GM21723 (cell line): ENCODE results near the gene HOXC4.

ENCODE experiments used
- ATAC-seq: cut with Tn5 transposase; IDR thresholded peaks from one replicate; pipeline ENCODE4 v1.9.1; 2021; ENCODE audit warnings: mild to moderate bottlenecking, moderate library complexity; ENCODE audit not compliant: unreplicated experiment

Gene HOXC4

DNA sequence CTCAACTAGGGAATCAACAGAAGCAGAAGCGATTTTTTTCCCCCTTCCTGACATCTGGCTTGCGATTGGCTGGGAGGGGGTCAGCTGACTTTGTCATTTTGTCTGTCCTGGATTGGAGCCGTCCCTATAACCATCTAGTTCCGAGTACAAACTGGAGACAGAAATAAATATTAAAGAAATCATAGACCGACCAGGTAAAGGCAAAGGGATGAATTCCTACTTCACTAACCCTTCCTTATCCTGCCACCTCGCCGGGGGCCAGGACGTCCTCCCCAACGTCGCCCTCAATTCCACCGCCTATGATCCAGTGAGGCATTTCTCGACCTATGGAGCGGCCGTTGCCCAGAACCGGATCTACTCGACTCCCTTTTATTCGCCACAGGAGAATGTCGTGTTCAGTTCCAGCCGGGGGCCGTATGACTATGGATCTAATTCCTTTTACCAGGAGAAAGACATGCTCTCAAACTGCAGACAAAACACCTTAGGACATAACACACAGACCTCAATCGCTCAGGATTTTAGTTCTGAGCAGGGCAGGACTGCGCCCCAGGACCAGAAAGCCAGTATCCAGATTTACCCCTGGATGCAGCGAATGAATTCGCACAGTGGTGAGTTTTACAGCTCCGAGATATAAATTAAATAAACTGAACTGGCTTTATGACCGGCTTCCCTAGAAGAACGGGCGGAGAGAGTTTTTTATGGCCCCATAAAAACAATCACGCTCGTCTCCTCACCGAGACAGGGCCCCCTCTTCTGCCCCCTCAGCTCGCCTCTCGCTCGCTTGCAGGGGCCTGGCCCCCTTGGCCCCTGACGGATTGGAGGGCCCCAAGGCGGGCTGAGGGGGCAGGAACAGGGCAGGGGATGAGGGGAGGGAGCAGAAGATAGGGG is 25.1 kb upstream of the HOXC4 start, which contains the start of gene HOXC6:
TSS of gene HOXC6 (plus strand) at position 127 of the 888 bp plus-strand sequence. CDS start at position 209, 82 bp downstream.
- no peak for ATAC-seq

DNA sequence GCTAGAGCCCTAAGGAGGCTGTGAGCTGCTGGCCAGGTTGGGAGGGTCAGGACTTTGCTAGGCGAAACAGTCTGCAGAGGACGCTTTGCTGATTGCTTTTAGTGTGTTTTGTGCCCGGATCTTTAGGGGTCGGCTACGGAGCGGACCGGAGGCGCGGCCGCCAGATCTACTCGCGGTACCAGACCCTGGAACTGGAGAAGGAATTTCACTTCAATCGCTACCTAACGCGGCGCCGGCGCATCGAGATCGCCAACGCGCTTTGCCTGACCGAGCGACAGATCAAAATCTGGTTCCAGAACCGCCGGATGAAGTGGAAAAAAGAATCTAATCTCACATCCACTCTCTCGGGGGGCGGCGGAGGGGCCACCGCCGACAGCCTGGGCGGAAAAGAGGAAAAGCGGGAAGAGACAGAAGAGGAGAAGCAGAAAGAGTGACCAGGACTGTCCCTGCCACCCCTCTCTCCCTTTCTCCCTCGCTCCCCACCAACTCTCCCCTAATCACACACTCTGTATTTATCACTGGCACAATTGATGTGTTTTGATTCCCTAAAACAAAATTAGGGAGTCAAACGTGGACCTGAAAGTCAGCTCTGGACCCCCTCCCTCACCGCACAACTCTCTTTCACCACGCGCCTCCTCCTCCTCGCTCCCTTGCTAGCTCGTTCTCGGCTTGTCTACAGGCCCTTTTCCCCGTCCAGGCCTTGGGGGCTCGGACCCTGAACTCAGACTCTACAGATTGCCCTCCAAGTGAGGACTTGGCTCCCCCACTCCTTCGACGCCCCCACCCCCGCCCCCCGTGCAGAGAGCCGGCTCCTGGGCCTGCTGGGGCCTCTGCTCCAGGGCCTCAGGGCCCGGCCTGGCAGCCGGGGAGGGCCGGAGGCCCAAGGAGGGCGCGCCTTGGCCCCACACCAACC is 23.9 kb upstream of the HOXC4 start:
- no peak for ATAC-seq

GRCh38 chr12:54030442-54030801 is 23.2 kb upstream of the HOXC4 start:
- ATAC-seq, result no peak

GRCh38 chr12:54030889-54031471 is 22.7 kb upstream of the HOXC4 start:
- ATAC-seq, result no peak

DNA sequence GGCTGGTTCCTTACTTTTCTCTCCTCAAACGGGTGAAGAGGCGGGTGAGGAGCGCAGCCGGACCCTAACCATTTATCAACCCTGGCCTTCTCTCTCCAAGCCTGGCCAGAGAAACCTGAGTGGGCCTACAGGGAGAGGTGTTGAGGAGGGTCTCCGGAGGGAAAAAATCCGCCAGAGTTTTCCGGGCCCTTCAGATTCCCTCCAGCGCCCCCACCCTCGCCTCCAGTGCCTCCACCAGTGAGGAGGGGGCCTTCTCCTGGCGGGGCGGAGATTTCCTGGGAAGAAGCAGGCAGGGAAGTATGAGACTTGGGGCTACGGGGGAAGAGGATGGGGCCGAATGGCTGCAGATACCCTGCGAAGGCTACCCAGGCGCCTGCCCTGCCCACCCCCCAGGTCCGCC is 22.2 kb upstream of the HOXC4 start:
- ATAC-seq, result no peak

- ATAC-seq, result no peak
Measured at GRCh38 chr12:54032086-54032619, 21.5 kb upstream of the HOXC4 start.

DNA sequence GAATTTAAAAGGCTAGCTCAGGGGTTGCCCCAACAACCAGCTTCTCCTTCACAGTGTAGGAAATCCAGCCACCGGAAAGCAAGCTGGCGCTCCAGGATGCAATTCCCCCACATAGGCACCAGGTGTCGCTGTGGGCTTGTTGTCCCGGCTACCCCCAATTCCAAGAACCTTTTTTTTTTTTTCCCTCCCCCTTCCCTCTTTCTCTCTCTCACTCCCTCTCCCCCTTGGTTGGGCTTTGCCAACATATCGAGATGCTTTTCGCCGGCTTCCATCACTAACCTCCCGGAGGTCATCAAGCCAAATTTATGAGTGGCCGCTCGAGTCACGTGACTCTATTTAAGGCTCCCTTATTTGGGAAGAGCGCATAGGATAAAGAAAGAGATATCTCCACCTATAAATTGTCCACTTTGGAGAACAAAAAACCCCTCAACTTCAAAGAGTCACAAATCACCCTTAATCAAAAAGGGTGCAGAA is 21.0 kb upstream of the HOXC4 start, which contains the start of gene HOXC5:
TSS of gene HOXC5 (plus strand) at position 424 of the 474 bp plus-strand sequence. CDS start 73 bp downstream, outside the sequence.
- no peak for ATAC-seq

GRCh38 chr12:54033106-54033979 is 20.3 kb upstream of the HOXC4 start:
- ATAC-seq, result no peak

- no peak for ATAC-seq
Measured at GRCh38 chr12:54033980-54034784, 19.5 kb upstream of the HOXC4 start.

DNA sequence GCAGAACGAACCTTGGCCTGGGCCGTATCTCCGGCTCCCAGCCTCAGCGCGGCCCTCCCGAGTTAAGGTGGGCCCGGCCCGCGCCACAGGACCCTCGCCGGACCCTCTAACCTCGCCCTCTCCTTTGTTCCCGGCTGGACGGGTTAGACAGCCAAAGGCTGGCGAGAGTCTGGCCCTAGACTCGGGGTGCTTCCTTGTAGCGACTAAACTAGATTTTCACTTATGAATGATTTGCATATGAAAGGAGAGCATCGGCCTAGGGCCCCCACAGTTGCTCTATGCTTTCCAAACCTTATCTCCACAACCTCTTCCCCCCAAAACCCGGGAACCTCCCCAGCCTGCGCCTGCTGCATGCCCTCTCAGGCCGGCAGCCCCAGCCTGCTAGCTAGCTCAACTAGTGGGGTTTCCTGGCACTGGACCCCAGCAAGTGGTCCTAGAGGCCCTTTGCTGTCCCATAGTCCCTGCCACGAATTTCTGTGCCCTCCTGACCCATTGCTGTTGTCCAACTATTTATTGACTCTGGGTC is 18.8 kb upstream of the HOXC4 start:
- no peak for ATAC-seq

DNA sequence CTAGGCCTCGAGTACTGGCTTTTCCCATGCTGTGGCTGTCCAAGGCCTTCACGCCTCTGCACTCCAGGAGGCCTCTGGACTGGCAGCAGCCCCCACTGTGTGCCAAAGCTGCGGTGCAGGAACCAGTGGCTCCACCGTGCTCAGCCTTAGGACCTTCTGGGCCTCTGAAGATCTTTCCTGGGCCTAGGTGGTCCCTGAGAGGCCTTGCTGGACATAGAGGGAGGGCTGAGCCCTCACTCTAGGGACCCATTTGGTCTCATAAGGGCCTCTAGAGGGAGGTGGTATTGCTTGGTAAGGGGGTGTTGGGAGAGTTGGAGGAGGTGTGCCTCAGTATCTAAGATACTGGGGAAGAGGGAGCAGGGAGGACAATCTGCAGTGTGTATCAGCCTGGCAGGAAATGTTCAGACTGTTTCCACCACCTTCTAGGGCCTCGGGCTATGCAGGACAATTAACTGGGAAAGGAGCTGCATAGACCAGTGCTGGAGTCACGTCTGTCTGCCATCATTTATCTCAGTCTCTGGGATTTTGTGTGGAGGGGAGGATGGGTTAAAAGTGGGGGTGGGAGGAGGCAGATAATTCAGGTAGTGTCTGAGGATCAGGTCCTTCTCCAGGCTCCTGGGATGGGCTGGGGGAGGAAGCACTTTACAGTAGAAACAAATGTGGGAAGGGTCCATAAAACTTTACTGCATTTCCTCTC is 17.9 kb upstream of the HOXC4 start:
- no peak for ATAC-seq

- ATAC-seq, result no peak
Measured at GRCh38 chr12:54036620-54037359, 16.8 kb upstream of the HOXC4 start.

DNA sequence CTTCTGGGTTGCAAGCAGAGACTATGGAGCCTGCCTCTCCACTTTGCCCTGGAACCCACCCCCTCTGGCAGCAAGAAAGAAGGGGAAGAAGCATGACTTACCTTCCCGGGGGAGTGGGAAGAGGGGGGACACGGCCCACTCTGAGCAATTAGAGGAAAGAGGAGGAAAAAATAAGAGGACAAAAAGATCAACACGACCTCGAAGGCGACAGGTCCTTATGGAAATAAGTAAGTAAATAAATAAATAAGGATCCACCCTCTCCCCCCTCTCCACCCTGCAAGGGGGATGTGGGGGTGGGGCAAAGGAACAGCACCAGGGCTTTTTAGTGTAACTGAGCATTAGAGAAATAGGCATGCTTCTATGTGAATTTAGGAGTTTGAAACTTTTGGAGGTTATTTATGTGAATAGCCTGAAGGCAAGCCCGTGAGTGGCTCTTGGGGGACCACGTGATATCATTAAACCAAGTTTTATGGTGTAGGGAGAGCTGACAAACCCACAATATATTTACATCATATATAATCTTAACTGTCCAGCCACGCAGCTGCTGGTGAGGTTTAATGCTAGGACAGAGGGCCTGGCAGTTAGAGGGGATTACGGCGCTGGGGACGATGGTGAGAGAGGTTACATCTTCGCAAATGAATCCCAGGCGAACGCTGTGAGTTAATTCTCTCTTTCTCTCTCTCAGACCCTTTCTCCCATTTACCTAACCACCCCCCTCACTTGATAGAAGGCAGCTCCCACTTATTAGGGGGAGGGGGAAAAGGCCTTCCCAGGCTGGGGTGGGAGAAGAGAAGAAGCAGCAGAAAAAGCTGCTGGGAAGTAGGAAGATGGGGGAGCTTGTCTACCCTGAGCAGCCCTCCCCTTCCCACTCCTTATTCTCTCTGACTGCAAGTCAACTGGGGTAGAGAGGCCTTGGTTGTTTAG is 16.0 kb upstream of the HOXC4 start:
- no peak for ATAC-seq

GRCh38 chr12:54038284-54038870 is 15.3 kb upstream of the HOXC4 start:
- ATAC-seq, result no peak

GRCh38 chr12:54038871-54039414 is 14.7 kb upstream of the HOXC4 start:
- no peak for ATAC-seq
